GM13977 (cell line): ENCODE data around the gene REST.

Experiments used
- DNase-seq: peaks from one replicate; pipeline ENCODE4 v3.0.0; 2012; ENCODE audit warnings: low spot score
- in situ Hi-C: fragments of 300-500 bp; cut with MboI; formaldehyde crosslinking; loops from one replicate; pipeline ENCODE4 v1.12.0; 2022; ENCODE audit warnings: low sequenced_read_pairs, low pct_unique_long_range_greater_than_20kb, mixed read lengths, inconsistent platforms; ENCODE audit not compliant: unreplicated experiment
- TF ChIP-seq, protein P1 (sequence below): IDR thresholded peaks from 2 replicates; pipeline ENCODE4 v1.5.1; 2012; ENCODE audit warnings: mild to moderate bottlenecking, control low read depth; ENCODE audit not compliant: insufficient read depth; ENCODE audit errors: extremely low read depth, missing control alignments

The REST gene

GRCh38 chr4:56959100-56959499 is 51.4 kb downstream of the REST start:
- in situ Hi-C loops, result no loop called here
- TF ChIP-seq, protein P1, sequence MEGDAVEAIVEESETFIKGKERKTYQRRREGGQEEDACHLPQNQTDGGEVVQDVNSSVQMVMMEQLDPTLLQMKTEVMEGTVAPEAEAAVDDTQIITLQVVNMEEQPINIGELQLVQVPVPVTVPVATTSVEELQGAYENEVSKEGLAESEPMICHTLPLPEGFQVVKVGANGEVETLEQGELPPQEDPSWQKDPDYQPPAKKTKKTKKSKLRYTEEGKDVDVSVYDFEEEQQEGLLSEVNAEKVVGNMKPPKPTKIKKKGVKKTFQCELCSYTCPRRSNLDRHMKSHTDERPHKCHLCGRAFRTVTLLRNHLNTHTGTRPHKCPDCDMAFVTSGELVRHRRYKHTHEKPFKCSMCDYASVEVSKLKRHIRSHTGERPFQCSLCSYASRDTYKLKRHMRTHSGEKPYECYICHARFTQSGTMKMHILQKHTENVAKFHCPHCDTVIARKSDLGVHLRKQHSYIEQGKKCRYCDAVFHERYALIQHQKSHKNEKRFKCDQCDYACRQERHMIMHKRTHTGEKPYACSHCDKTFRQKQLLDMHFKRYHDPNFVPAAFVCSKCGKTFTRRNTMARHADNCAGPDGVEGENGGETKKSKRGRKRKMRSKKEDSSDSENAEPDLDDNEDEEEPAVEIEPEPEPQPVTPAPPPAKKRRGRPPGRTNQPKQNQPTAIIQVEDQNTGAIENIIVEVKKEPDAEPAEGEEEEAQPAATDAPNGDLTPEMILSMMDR, result no peak
- no peak for DNase-seq

DNA sequence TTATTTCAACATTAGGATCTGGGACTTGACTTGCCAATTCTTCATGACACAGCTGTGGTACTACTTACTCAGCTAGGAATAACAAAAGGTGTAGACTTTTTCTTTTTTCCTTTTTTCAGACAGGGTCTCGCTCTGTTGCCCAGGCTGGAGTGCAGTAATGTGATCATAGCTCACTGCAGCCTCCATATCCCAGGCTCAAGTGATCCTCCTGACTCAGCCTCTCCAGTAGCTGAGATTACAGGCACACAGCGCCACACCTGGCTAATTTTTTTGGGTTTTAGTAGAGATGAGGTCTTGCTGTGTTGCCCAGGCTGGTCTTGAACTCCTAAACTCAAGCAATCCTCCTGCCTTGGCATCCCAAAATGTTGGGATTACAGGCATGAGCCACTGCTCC is 53.4 kb downstream of the REST start:
- in situ Hi-C loops, result no loop called here
- TF ChIP-seq, protein P1, result no peak
- no peak for DNase-seq

DNA sequence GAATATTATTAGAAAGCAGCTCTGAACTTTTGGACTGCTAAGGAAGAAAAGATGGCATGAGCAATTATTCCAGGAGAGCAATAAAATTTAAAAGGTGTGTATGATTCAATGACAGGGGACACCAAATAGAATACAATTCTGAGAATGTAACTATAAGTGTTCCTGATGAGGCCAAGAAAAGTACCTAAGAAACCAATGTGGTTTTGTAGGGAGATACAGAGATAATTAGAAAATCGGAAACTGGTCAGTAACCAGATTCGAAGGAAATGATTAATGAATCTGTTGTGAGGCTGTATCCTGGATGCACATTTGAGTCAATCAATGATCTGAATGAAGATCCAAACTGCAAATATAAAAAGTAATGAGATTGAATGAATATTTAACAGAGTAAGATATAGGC is 63.7 kb downstream of the REST start:
- TF ChIP-seq, protein P1, result no peak
- no peak for DNase-seq
- in situ Hi-C loops, result no loop called here

DNA sequence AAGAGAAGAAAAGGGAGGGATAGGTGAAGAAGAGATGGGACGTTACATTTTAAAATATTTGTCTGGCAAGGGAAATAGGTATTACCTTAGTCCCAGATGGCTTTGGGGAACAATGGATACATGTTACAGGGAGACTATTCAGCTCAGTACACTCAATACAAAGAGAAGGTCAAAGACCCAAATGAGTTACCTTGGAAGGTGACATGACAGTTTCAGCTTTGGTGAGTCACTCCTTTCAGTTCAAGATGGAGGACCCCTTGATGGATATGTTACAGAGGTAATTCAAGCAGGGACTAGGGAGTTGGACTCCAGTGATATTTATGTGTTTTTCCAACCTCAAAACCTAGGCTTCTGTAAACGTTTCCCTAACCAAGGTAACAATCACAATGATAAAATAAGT is 64.7 kb downstream of the REST start:
- in situ Hi-C loops, result no loop called here
- TF ChIP-seq, protein P1, result no peak
- no peak for DNase-seq

GRCh38 chr4:56972809-56973208 is 65.1 kb downstream of the REST start:
- TF ChIP-seq, protein P1, result no peak
- in situ Hi-C loops, result no loop called here
- no peak for DNase-seq

GRCh38 chr4:56973336-56973735 is 65.6 kb downstream of the REST start:
- in situ Hi-C loops, result no loop called here
- DNase-seq, result no peak
- TF ChIP-seq, protein P1, result no peak

DNA sequence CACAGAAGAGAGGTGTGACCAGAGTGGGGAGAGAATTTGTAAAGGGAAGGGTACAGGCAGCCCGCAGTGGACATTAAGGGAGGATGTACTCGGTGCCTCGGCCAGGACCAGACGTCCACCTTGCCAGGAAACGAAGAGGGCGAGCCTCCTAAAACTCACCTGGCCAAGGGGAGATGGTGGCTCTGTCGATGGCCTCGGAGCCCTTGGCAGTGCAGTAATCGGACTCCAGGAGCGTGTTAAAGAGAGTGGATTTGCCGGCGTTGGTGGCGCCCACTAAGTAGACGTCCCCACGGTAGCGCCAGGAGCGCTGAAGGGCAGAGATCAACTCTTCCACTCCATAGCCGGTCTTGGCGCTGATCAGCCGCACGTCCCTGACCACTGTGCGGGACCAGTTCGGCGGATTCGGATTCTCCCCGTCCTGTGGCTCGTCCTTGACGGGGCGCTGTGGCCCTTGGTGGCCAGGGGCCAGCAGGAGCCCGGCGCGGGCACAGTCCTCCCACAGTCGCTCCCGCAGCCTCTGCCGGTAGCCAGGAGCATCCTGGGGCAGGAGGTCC is 68.7 kb downstream of the REST start:
- TF ChIP-seq, protein P1, result no peak
- in situ Hi-C loops, result no loop called here
- no peak for DNase-seq
